ENCODE measurements around the gene MAP10. TPM values are rescaled to one million over a fixed set of nuclear protein-coding genes. Genes with fewer than 3 reads are reported as not detected.

The MAP10 gene
- total and polyA plus RNA-seq, 3 donors from 2014 or later: 1.6 to 9.1 (median 8.4) TPM

DNA sequence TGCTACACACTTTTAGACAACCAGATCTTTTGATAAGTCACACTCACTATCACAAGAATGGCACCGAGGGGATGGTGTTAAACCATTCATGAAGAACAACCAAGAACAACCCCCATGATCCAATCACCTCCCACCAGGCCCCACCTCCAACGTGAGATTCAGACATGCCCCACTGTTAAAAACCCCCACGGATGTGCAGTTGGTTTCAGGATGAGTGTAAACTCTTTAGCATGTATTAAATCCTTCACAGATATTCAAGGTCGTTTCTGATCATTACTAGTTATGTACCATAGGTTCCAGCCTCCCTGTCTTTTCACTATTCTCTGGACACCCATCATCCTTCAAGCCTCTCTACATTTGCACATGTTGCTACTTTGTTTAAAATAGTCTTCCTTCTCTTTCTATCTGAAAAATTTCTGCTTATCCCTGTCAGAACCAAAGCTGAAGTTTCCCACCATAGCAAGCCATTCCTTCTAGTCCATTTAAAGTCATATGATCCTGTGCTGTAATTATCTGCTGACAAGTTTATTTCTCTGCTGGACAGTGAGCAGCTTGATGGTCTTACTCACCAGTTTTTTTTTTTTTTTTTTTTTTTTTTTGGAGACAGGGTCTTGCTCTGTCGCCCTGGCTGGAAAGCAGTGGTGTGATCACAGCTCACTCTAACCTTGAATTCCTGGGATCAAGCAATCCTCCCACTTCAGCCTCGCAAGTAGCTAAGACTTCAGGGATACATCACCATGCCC is 36.8 kb downstream of the MAP10 start:
- DNase-seq: no peak
- TF ChIP-seq POLR2A (IDR thresholded peaks at IDR 0.05): no peak
- TF ChIP-seq, protein P1, sequence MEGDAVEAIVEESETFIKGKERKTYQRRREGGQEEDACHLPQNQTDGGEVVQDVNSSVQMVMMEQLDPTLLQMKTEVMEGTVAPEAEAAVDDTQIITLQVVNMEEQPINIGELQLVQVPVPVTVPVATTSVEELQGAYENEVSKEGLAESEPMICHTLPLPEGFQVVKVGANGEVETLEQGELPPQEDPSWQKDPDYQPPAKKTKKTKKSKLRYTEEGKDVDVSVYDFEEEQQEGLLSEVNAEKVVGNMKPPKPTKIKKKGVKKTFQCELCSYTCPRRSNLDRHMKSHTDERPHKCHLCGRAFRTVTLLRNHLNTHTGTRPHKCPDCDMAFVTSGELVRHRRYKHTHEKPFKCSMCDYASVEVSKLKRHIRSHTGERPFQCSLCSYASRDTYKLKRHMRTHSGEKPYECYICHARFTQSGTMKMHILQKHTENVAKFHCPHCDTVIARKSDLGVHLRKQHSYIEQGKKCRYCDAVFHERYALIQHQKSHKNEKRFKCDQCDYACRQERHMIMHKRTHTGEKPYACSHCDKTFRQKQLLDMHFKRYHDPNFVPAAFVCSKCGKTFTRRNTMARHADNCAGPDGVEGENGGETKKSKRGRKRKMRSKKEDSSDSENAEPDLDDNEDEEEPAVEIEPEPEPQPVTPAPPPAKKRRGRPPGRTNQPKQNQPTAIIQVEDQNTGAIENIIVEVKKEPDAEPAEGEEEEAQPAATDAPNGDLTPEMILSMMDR (IDR thresholded peaks at IDR 0.05): no peak
- Histone ChIP-seq H3K9me3 (no peaks in the 10 kb centered on the region), H3K27me3 (no peaks in the 10 kb centered on the region), H3K36me3 (ENCODE audit: low read depth, missing control alignments) (no peaks in the 10 kb centered on the region), H3K4me3 (no peak overlapping the region), H3K4me1 (no peaks in the 10 kb centered on the region), H3K27ac (no peak overlapping the region)
- 84 to 89% methylated on average over 6 of the region's 6 CpGs for WGBS, 2 donors
- intact Hi-C loops (cut with DNase I; ENCODE audit: low total_unique reads): no loop called here

DNA sequence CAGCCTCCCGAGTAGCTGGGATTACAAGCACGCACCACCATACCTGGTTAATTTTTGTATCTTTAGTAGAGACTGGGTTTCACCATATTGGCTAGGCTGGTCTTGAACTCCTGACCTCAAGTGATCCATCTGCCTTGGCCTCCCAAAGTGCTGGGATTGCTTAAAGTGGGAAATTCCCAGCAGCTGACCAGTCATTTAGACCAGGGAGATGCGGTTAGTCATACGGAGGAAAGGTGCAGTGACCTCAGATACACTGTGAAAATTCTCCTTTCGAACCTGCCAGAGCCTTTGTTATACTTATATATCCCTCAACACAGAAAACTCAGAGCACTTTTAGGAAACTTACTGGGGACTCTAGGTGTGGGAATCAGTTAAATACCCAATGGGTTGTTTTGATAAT is 39.6 kb downstream of the MAP10 start:
- Histone ChIP-seq H3K27me3 (no peaks in the 10 kb centered on the region), H3K27ac (no peak overlapping the region), H3K4me3 (no peak overlapping the region), H3K36me3 (ENCODE audit: low read depth, missing control alignments) (no peaks in the 10 kb centered on the region), H3K9me3 (no peaks in the 10 kb centered on the region), H3K4me1 (no peaks in the 10 kb centered on the region)
- TF ChIP-seq, protein P1 (IDR thresholded peaks at IDR 0.05): no peak
- no peak for TF ChIP-seq POLR2A (IDR thresholded peaks at IDR 0.05)
- 93 to 95% methylated on average over 5 of the region's 5 CpGs for WGBS, 2 donors
- intact Hi-C loops (cut with DNase I; ENCODE audit: low total_unique reads): no loop called here
- no peak for DNase-seq

DNA sequence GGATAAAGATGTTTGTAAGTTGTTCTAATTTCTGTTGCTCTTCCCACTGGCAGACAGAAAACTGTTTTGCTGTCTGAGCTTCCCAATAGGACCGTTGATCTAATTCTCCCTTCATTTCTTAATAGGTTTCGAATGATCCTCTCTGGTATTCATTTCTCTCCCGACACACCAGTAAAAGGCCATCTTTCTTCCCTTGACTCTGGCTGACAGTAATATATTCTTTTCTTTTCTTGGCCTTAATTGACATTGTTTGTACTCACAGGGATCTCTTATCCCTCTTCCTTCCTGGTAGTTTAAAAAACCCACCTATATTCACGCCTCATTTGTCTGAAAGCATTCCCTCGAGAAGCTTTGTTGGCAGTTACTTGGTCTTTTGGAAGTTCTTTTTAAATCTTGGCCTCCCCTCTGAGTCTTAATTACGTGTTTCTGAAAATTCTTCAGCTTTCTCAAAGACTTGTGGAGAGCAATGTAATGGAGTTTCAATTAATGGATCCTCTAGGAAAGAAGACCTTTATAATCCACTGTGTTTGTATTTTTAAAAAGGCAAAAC is 40.3 kb downstream of the MAP10 start:
- Histone ChIP-seq H3K4me3 (no peak overlapping the region), H3K9me3 (no peaks in the 10 kb centered on the region), H3K27me3 (no peaks in the 10 kb centered on the region), H3K27ac (no peak overlapping the region), H3K4me1 (no peaks in the 10 kb centered on the region), H3K36me3 (ENCODE audit: low read depth, missing control alignments) (no peaks in the 10 kb centered on the region)
- TF ChIP-seq POLR2A (IDR thresholded peaks at IDR 0.05): no peak
- TF ChIP-seq, protein P1 (IDR thresholded peaks at IDR 0.05): no peak
- 63 to 78% methylated on average over 6 of the region's 6 CpGs for WGBS, 2 donors
- no peak for DNase-seq
- intact Hi-C loops (cut with DNase I; ENCODE audit: low total_unique reads): no loop called here

DNA sequence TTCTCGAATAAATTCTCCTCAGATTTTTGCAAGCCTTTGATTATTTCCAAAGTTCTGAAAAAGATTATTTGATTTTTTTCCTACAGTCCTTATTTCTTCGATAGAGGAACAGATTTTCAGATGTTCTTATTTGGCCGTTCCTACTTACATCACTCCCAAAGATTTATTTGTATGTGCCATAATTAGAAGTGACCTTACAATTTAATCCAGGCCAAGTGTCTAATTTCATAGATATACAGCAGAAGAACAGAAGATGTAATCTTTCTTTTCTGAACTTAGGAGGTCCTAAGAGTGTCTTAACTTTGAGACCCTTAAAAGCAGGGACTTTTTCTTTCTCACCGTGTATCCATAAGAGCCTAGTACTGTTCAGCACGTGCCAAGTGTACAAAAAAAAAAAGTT is 46.3 kb downstream of the MAP10 start:
- TF ChIP-seq, protein P1 (IDR thresholded peaks at IDR 0.05): no peak
- TF ChIP-seq POLR2A (IDR thresholded peaks at IDR 0.05): no peak
- intact Hi-C loops (cut with DNase I; ENCODE audit: low total_unique reads): no loop called here
- Histone ChIP-seq H3K36me3 (ENCODE audit: low read depth, missing control alignments) (no peaks in the 10 kb centered on the region), H3K9me3 (no peaks in the 10 kb centered on the region), H3K27me3 (no peaks in the 10 kb centered on the region), H3K4me1 (no peaks in the 10 kb centered on the region), H3K4me3 (no peak overlapping the region), H3K27ac (no peak overlapping the region)
- WGBS, 2 donors: 50 to 54% methylated on average over 5 of the region's 5 CpGs
- DNase-seq: no peak

All from testis (tissue), 3 donors.